Thyroid gland (tissue), 4 donors: ENCODE data around the gene ZNF423.

Experiments
- POLR2A ChIP-seq, 2 donors: fragments of 450-650 bp; IDR thresholded peaks; one replicate each; pipeline ENCODE4 v1.6.1; 2017; ENCODE audit warnings: antibody characterized with exemption in 2 of 2, mild to moderate bottlenecking in 2 of 2, moderate library complexity in 1 of 2
- TF ChIP-seq, protein P1 (sequence below), 6 experiments: fragments of 200-600 bp in 3 of 6; fragments of 450-650 bp in 3 of 6; sonication (generic) in 3 of 6; IDR thresholded peaks; one replicate each; pipeline ENCODE4 v1.5.1; 2016 to 2019; ENCODE audit warnings: antibody characterized with exemption in 6 of 6, mild to moderate bottlenecking in 2 of 6, inconsistent platforms in 1 of 6, moderate library complexity in 1 of 6

DNA sequence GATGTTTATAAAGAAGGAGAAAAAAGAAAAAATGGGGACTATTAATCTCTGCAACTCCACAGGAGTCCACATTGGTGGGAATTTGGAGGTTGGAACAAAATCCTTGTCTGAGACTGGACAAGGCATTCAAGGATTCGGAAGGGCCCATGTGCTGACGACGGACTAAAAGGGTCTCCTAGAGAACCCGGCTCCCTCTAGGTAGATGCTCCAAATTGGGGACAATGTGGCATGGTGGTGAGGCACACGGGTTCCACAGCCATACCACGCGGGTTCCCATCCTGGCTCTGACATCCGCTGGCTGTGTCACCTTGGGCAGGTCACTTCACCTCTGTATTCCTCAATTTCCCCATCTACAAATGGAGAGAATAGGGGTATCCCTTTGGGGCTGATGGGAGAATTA lies 254.9 kb downstream of the ZNF423 start:
- TF ChIP-seq, protein P1, sequence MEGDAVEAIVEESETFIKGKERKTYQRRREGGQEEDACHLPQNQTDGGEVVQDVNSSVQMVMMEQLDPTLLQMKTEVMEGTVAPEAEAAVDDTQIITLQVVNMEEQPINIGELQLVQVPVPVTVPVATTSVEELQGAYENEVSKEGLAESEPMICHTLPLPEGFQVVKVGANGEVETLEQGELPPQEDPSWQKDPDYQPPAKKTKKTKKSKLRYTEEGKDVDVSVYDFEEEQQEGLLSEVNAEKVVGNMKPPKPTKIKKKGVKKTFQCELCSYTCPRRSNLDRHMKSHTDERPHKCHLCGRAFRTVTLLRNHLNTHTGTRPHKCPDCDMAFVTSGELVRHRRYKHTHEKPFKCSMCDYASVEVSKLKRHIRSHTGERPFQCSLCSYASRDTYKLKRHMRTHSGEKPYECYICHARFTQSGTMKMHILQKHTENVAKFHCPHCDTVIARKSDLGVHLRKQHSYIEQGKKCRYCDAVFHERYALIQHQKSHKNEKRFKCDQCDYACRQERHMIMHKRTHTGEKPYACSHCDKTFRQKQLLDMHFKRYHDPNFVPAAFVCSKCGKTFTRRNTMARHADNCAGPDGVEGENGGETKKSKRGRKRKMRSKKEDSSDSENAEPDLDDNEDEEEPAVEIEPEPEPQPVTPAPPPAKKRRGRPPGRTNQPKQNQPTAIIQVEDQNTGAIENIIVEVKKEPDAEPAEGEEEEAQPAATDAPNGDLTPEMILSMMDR (IDR thresholded peaks at IDR 0.05), result no peak
- no peak for TF ChIP-seq POLR2A (IDR thresholded peaks at IDR 0.05)
